AG04450 (cell line): ENCODE results near the gene GRAMD1C. TPM values are rescaled to one million over a fixed set of nuclear protein-coding genes. Genes with fewer than 3 reads are reported as not detected.
"Not testable (repeated sequence)": the region's sequence is repeated elsewhere in the genome, so short reads cannot be mapped to it uniquely, and the experiment has no call there.

Experiments
- CTCF ChIA-PET: fragments of 300-600, 350-600 bp; formaldehyde crosslinking; extraction: SDS; loops from one replicate; lab custom pipeline; 2022; ENCODE audit warnings: antibody characterized with exemption, inconsistent platforms; lab: Charles Lee
- POLR2A ChIA-PET: fragments of 350-600 bp; formaldehyde crosslinking; extraction: SDS; loops from one replicate; lab custom pipeline; 2021; ENCODE audit warnings: antibody characterized with exemption, inconsistent platforms; lab: Yijun Ruan, JAX
- DNase-seq: peaks from one replicate; pipeline ENCODE4 v3.0.0-alpha.2; 2011; ENCODE audit warnings: low read depth, low spot score
- H3K27ac ChIP-seq: one replicate; pipeline ENCODE4 v1.5.1; 2012; ENCODE audit warnings: low read depth, low read length, control low read depth
- H3K27me3 ChIP-seq: one replicate; pipeline ENCODE4 v1.6.0; 2012; ENCODE audit warnings: low read length; ENCODE audit not compliant: control insufficient read depth, insufficient read depth
- H3K4me3 ChIP-seq: 2 replicates; pipeline ENCODE4 v1.5.1; 2011; ENCODE audit warnings: mild to moderate bottlenecking, low read depth, low read length, control low read depth
- H3K9me3 ChIP-seq: 2 replicates; pipeline ENCODE4 v1.5.1; 2012; ENCODE audit warnings: low read length; ENCODE audit not compliant: control insufficient read depth, insufficient read depth
- polyA plus RNA-seq: library from polyadenylated mRNA; depleted of rRNA; stranded (reverse); fragments of >200 nt; gene quantifications from 2 replicates; pipeline ENCODE4 v1.2.3, GENCODE V29; 2011
- TF ChIP-seq, protein P1 (sequence below): IDR thresholded peaks from 2 replicates; pipeline ENCODE4 v1.5.1; 2011; ENCODE audit warnings: low read depth, low read length, control low read depth, inconsistent platforms

Gene GRAMD1C
- polyA plus RNA-seq, 1 experiment, result 4.2 TPM

- no peak for DNase-seq
- no peaks in the 10 kb centered on the region for H3K27me3 ChIP-seq
- ChIA-PET POLR2A (no interaction called here), CTCF (interaction anchor here (0.7 to 2.3 kb wide), 6 partner anchors 10 to 647 kb away, joined by 3 to 11 read pairs (median 4); no protein-coding TSS in a partner anchor)
- no peak overlapping the region for H3K4me3 ChIP-seq
- H3K9me3 ChIP-seq, result no peaks in the 10 kb centered on the region
- TF ChIP-seq, protein P1, sequence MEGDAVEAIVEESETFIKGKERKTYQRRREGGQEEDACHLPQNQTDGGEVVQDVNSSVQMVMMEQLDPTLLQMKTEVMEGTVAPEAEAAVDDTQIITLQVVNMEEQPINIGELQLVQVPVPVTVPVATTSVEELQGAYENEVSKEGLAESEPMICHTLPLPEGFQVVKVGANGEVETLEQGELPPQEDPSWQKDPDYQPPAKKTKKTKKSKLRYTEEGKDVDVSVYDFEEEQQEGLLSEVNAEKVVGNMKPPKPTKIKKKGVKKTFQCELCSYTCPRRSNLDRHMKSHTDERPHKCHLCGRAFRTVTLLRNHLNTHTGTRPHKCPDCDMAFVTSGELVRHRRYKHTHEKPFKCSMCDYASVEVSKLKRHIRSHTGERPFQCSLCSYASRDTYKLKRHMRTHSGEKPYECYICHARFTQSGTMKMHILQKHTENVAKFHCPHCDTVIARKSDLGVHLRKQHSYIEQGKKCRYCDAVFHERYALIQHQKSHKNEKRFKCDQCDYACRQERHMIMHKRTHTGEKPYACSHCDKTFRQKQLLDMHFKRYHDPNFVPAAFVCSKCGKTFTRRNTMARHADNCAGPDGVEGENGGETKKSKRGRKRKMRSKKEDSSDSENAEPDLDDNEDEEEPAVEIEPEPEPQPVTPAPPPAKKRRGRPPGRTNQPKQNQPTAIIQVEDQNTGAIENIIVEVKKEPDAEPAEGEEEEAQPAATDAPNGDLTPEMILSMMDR, result no peak
- H3K27ac ChIP-seq, result no peak overlapping the region
These were observed 3.6 kb upstream of the GRAMD1C start for GRCh38 chr3:113834983-113835382.

DNA sequence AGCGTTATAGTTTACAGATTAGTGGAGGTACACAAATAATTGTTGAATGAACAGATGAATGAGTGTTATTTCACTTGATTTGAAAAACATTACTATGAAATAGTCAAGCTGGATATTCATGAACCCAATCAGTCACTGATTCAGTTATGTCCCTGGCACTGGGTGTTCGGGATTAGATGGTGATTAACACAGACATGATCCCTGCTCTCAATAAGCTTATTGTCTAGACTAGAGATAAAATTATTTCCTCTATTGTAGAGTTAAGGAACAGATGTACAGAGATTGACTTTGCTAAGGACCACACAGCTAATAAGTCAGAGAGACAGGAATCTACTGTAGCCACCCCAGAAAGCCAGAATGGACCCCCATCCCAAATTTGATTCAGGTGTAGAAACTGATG, 963 bp downstream of the GRAMD1C start:
- CTCF ChIA-PET, result interaction anchor here (1.1 to 4.9 kb wide), 6 partner anchors 14 to 985 kb away, joined by 3 to 34 read pairs (median 4); no protein-coding TSS in a partner anchor
- no peaks in the 10 kb centered on the region for H3K9me3 ChIP-seq
- DNase-seq, result no peak
- no peaks in the 10 kb centered on the region for H3K27me3 ChIP-seq
- peak overlapping the region; percentile 77; the same call in 1 of the 2 replicates for H3K4me3 ChIP-seq
- TF ChIP-seq, protein P1, result no peak
- no peak overlapping the region for H3K27ac ChIP-seq
- POLR2A ChIA-PET, result no interaction called here

DNA sequence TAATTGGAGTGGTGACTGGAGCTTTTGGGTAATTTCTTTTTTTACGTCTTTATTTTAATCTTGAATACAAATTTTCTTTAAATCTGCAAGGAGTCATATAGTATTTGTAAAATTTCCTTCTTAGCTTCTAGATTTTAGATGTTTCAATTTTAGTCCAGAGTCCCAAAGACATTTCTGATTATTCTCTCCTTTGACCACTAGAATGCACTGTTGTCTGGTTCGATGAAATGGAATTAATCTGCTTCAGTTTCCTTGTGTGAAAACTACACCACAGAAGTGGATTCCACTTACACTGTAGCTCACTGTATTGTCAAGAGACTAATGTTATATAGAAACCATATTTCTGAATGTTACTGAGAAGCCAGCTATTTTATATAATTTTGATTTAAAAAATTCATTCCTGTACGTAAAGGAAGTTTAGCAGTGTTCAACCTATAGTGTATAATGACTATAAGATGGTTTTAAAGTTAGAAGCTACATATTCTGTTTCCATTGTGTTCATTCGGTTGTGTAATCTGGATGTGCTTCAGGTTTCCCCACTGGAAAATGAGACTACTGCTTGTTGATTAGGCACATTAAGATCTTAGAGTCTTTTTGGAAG, 6.1 kb downstream of the GRAMD1C start:
- H3K4me3 ChIP-seq, result no peak overlapping the region
- ChIA-PET CTCF (interaction anchor here (0.6 to 4.6 kb wide), 60 partner anchors 9 to 1092 kb away, joined by 3 to 51 read pairs (median 4); partner anchors contain the start of genes CCDC191, NAA50 and QTRT2), POLR2A (no interaction called here)
- no peak for DNase-seq
- H3K27me3 ChIP-seq, result no peaks in the 10 kb centered on the region
- H3K27ac ChIP-seq, result no peak overlapping the region
- no peaks in the 10 kb centered on the region for H3K9me3 ChIP-seq
- TF ChIP-seq, protein P1, result peak; percentile 71

DNA sequence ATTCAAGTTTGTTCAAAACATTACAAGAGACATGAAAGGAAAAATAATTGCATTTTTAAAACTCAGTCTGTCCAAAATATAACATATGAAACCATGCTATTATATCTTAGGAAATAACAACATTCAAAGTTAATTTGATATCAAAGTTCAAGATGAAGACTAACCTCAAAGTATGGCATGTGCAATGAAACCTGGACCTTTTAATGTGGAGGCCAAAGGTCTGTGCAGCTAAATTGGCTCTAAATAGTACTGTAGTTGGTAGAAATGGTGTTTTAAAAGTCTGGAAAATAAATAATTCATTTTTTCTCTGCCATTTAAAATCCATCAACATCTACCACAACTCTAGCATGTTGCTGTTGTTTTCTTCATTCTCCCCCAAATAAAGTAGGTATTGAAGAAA, 8.7 kb downstream of the GRAMD1C start:
- ChIA-PET POLR2A (no interaction called here), CTCF (interaction anchor here (0.7 to 1.7 kb wide), 4 partner anchors 65 to 309 kb away, joined by 3 to 6 read pairs (median 3); no protein-coding TSS in a partner anchor)
- no peaks in the 10 kb centered on the region for H3K9me3 ChIP-seq
- no peak overlapping the region for H3K27ac ChIP-seq
- H3K4me3 ChIP-seq, result no peak overlapping the region
- TF ChIP-seq, protein P1, result no peak
- H3K27me3 ChIP-seq, result no peaks in the 10 kb centered on the region
- no peak for DNase-seq

DNA sequence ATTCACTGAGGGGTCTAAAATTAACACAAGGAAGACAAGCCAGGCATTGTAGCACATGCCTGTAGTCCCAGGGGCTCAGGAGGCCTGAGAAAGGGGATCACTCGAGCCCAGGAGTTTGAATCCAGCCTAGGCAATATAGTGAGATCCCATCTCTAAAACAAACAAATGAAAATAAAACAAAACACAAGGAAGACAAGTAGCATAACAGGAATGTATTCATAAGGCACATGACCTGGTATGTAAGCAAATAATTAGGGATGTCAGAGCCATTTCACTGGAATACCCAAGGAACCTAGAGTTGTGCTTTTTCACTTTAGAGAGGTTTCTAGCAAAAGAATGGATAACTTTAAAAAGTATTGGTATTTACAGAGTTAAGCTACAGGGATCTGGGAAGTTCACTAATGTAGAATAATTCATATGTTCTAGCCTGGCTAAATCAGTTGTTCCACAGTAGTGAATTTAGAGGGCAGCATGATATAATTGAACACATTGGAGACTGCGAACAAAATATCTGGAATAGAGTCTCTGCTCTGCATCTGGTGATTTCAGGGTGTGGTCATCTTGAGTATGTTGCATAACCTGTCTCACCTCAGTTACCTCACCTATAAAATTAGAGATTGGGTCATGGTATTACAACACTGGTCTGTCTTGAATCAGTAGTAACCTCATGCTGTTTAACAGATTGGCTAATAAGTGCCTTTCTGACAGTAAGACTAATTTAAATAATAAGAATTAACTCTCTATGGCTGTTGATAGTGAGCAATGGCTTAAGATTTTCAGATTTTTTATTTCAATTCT, 9.3 kb downstream of the GRAMD1C start:
- H3K4me3 ChIP-seq, result no peak overlapping the region
- DNase-seq, result no peak
- no peaks in the 10 kb centered on the region for H3K9me3 ChIP-seq
- no peak overlapping the region for H3K27ac ChIP-seq
- H3K27me3 ChIP-seq, result no peaks in the 10 kb centered on the region
- TF ChIP-seq, protein P1, result no peak
- ChIA-PET POLR2A (no interaction called here), CTCF (no interaction called here)

- H3K27me3 ChIP-seq, POLR2A ChIA-PET, H3K4me3 ChIP-seq, DNase-seq, CTCF ChIA-PET, H3K9me3 ChIP-seq, H3K27ac ChIP-seq: not testable (repeated sequence)
These were observed 10.5 kb downstream of the GRAMD1C start for GRCh38 chr3:113849071-113849470.

- DNase-seq, H3K4me3 ChIP-seq, POLR2A ChIA-PET, H3K27ac ChIP-seq, H3K9me3 ChIP-seq, H3K27me3 ChIP-seq: not testable (repeated sequence)
- CTCF ChIA-PET, result interaction anchor here (0.7 kb wide), 1 partner anchor 114 kb away, joined by 3 read pairs; no protein-coding TSS in a partner anchor
These were observed 11.3 kb downstream of the GRAMD1C start for GRCh38 chr3:113849841-113850240.
